HCT116 (cell line): ENCODE measurements around the gene RAMAC. TPM values are rescaled to one million over a fixed set of nuclear protein-coding genes. Genes with fewer than 3 reads are reported as not detected.
A peak's percentile ranks its signal among the peaks of the same experiment; 100 is the strongest.

Experiments
- ATAC-seq: fragments of 200-7000 bp; cut with Tn5 transposase; 2 replicates; pipeline ENCODE4 v1.9.1; 2020; ENCODE audit warnings: mild to moderate bottlenecking, moderate library complexity
- BruUV-seq: library from RNA; stranded (reverse); fragments of 400-500 nt; replicated peaks from 2 replicates; lab custom pipeline; 2021; lab: Mats Ljungman, UMichigan
- CTCF ChIA-PET: fragments of 300-600 bp; sonication (Branson Sonifier 250); formaldehyde crosslinking; loops from one replicate; lab custom pipeline; 2021; ENCODE audit warnings: antibody characterized with exemption; lab: Charles Lee
- POLR2A ChIA-PET: fragments of 300-600, 350-600 bp; sonication (Branson Sonifier 250); formaldehyde crosslinking; loops from one replicate; lab custom pipeline; 2021; ENCODE audit warnings: antibody characterized with exemption; lab: Charles Lee
- RAD21 ChIA-PET, 2 experiments: fragments of 300-600 bp; sonication (Branson Sonifier 250); formaldehyde crosslinking; loops; one replicate each; lab custom pipeline; 2023; ENCODE audit warnings: low total read pairs in 2 of 2; ENCODE audit not compliant: uncharacterized antibody in 2 of 2, unreplicated experiment in 2 of 2, low non-redundant PET in 1 of 2; lab: Charles Lee
- DNase-seq: peaks from one replicate; pipeline ENCODE4 v3.0.0-alpha.2; 2010; ENCODE audit warnings: low read depth, low spot score
- H2AFZ ChIP-seq: fragments of 200-600 bp; shearing (Covaris generic), sonication (generic); 2 replicates; pipeline ENCODE4 v1.6.1; 2017; ENCODE audit warnings: low read depth, mixed run types, mixed read lengths, antibody characterized with exemption, low read length; ENCODE audit not compliant: poor library complexity, severe bottlenecking
- H3K27ac ChIP-seq: 2 replicates; pipeline ENCODE4 v1.5.1; 2012; ENCODE audit warnings: low read depth, low read length
- H3K27me3 ChIP-seq: fragments of 200-600 bp; sonication (generic); 2 replicates; pipeline ENCODE4 v1.6.1; 2016; ENCODE audit warnings: mixed run types, low read length, mixed read lengths; ENCODE audit not compliant: insufficient read depth
- H3K36me3 ChIP-seq, 2 experiments: fragments of 200-500 bp in 1 of 2; fragments of 200-600 bp in 1 of 2; sonication (Bioruptor generic) in 1 of 2; sonication (generic) in 1 of 2; 2 replicates each; pipeline versions ENCODE4 v1.5.1 to v1.6.1; 2014 to 2016; ENCODE audit warnings: low read length in 2 of 2, inconsistent platforms in 1 of 2, mixed read lengths in 1 of 2, mixed run types in 1 of 2; ENCODE audit not compliant: insufficient read depth in 2 of 2, control insufficient read depth in 1 of 2
- H3K4me1 ChIP-seq, 2 experiments: fragments of 200-600 bp in 1 of 2; sonication (generic) in 1 of 2; 2 replicates each; pipeline versions ENCODE4 v1.5.1 to v1.6.1; 2012 to 2017; ENCODE audit warnings: low read length in 2 of 2, inconsistent platforms in 1 of 2, mild to moderate bottlenecking in 1 of 2, mixed read lengths in 1 of 2, mixed run types in 1 of 2, moderate library complexity in 1 of 2; ENCODE audit not compliant: insufficient read depth in 2 of 2, control insufficient read depth in 1 of 2
- H3K4me2 ChIP-seq: fragments of 200-600 bp; sonication (generic); 2 replicates; pipeline ENCODE4 v1.6.1; 2017; ENCODE audit warnings: mixed run types, low read length, mixed read lengths
- H3K4me3 ChIP-seq, 2 experiments: fragments of 200-600 bp in 1 of 2; sonication (generic) in 1 of 2; replicated peaks in 1 of 2; 2 replicates each; pipeline ENCODE4 v1.5.1; 2011 to 2016; ENCODE audit warnings: low read length in 2 of 2, control low read depth in 1 of 2, low read depth in 1 of 2, mild to moderate bottlenecking in 1 of 2, mixed read lengths in 1 of 2, mixed run types in 1 of 2
- H3K79me2 ChIP-seq: fragments of 200-600 bp; sonication (generic); 2 replicates; pipeline ENCODE4 v1.6.1; 2017; ENCODE audit warnings: mild to moderate bottlenecking, mixed run types, low read length, moderate library complexity, mixed read lengths; ENCODE audit not compliant: insufficient read depth
- H3K9ac ChIP-seq: fragments of 200-600 bp; sonication (generic); 2 replicates; pipeline ENCODE4 v1.6.1; 2016; ENCODE audit warnings: low read length, mixed read lengths
- H3K9me2 ChIP-seq: fragments of 200-600 bp; sonication (generic), shearing (Covaris generic); 2 replicates; pipeline ENCODE4 v1.6.1; 2017; ENCODE audit warnings: mixed run types, mild to moderate bottlenecking, moderate library complexity; ENCODE audit not compliant: insufficient read depth
- H3K9me3 ChIP-seq, 2 experiments: fragments of 200-500 bp in 1 of 2; fragments of 200-600 bp in 1 of 2; sonication (Bioruptor generic) in 1 of 2; sonication (generic) in 1 of 2; 2 replicates each; pipeline ENCODE4 v1.6.1; 2014 to 2017; ENCODE audit warnings: low read length in 2 of 2, mixed read lengths in 2 of 2, inconsistent platforms in 1 of 2, low read depth in 1 of 2, mild to moderate bottlenecking in 1 of 2, mixed run types in 1 of 2, moderate library complexity in 1 of 2; ENCODE audit not compliant: control insufficient read depth in 1 of 2, insufficient read depth in 1 of 2
- H4K20me1 ChIP-seq: fragments of 200-600 bp; sonication (generic), shearing (Covaris generic); 2 replicates; pipeline ENCODE4 v1.6.1; 2017; ENCODE audit warnings: mixed run types, mild to moderate bottlenecking, moderate library complexity; ENCODE audit not compliant: insufficient read depth
- ATF3 ChIP-seq: IDR thresholded peaks from 2 replicates; pipeline ENCODE4 v1.6.1; 2012
- CBX3 ChIP-seq: IDR thresholded peaks from 2 replicates; pipeline ENCODE4 v1.6.1; 2012; ENCODE audit warnings: low read depth
- CEBPB ChIP-seq: IDR thresholded peaks from 2 replicates; pipeline ENCODE4 v1.6.1; 2012; ENCODE audit warnings: low read depth
- CTCF ChIP-seq, 3 experiments: fragments of 200-600 bp in 1 of 3; sonication (generic) in 1 of 3; IDR thresholded peaks in 2 of 3; conservative IDR thresholded peaks in 1 of 3; 2 replicates each; pipeline ENCODE4 v1.5.1; 2012 to 2017; ENCODE audit warnings: low read depth in 2 of 3, low read length in 2 of 3, antibody characterized with exemption in 1 of 3, borderline replicate concordance in 1 of 3, control low read depth in 1 of 3, mild to moderate bottlenecking in 1 of 3, mixed read lengths in 1 of 3, mixed run types in 1 of 3, moderate library complexity in 1 of 3; ENCODE audit not compliant: insufficient read depth in 1 of 3
- EGR1 ChIP-seq: IDR thresholded peaks from 2 replicates; pipeline ENCODE4 v1.6.1; 2012; ENCODE audit warnings: low read depth
- ELF1 ChIP-seq: IDR thresholded peaks from 2 replicates; pipeline ENCODE4 v1.6.1; 2012; ENCODE audit warnings: low read depth, borderline replicate concordance
- EZH2 ChIP-seq: fragments of 200-600 bp; sonication (generic); IDR thresholded peaks from 2 replicates; pipeline ENCODE4 v1.6.1; 2017; ENCODE audit warnings: antibody characterized with exemption, mixed run types
- EZH2phosphoT487 ChIP-seq: fragments of 200-600 bp; IDR thresholded peaks from 2 replicates; pipeline ENCODE4 v1.6.1; 2018; ENCODE audit warnings: antibody characterized with exemption, borderline replicate concordance
- FOSL1 ChIP-seq: IDR thresholded peaks from 2 replicates; pipeline ENCODE4 v1.6.1; 2012; ENCODE audit warnings: low read depth
- JUND ChIP-seq: IDR thresholded peaks from 2 replicates; pipeline ENCODE4 v1.6.1; 2012
- POLR2A ChIP-seq: IDR thresholded peaks from 2 replicates; pipeline ENCODE4 v1.7.0; 2011; ENCODE audit warnings: borderline replicate concordance; ENCODE audit not compliant: insufficient read depth, insufficient read length; ENCODE audit errors: extremely low read depth
- RAD21 ChIP-seq: IDR thresholded peaks from 2 replicates; pipeline ENCODE4 v1.6.1; 2012; ENCODE audit warnings: low read depth, mild to moderate bottlenecking
- SIN3A ChIP-seq: IDR thresholded peaks from 2 replicates; pipeline ENCODE4 v1.6.1; 2012; ENCODE audit warnings: low read depth
- SP1 ChIP-seq: IDR thresholded peaks from 2 replicates; pipeline ENCODE4 v1.6.1; 2012; ENCODE audit warnings: low read depth
- SRF ChIP-seq: IDR thresholded peaks from 2 replicates; pipeline ENCODE4 v1.6.1; 2012; ENCODE audit warnings: low read depth
- TCF7L2 ChIP-seq: IDR thresholded peaks from 2 replicates; pipeline ENCODE4 v1.7.0; 2011; ENCODE audit warnings: borderline replicate concordance, inconsistent platforms; ENCODE audit not compliant: insufficient read depth, insufficient read length; ENCODE audit errors: extremely low read depth
- ZFX ChIP-seq: fragments of 450-650 bp; IDR thresholded peaks from 2 replicates; pipeline ENCODE4 v1.6.1; 2017
- ZNF274 ChIP-seq: fragments of 200-500 bp; sonication (Bioruptor generic); IDR thresholded peaks from 2 replicates; pipeline ENCODE4 v1.6.1; 2014; ENCODE audit warnings: mild to moderate bottlenecking, low read depth, low read length, inconsistent platforms
- intact Hi-C: fragments of 100-400 bp; cut with micrococcal nuclease; formaldehyde crosslinking; loops from 2 replicates; pipeline ENCODE4 v1.10.0; 2022
- total RNA-seq: library from RNA; stranded (reverse); gene quantifications from one replicate; pipeline ENCODE4 v1.2.1, GENCODE V29; 2021; ENCODE audit not compliant: unreplicated experiment
- TF ChIP-seq, protein P1 (sequence below): IDR thresholded peaks from 2 replicates; pipeline ENCODE4 v1.6.1; 2012; ENCODE audit warnings: low read depth
- TF ChIP-seq, protein P2 (sequence below): IDR thresholded peaks from 2 replicates; pipeline ENCODE4 v1.6.1; 2012

RAMAC gene
- total RNA-seq, 1 experiment from 2014 or later: 16.5 TPM

DNA sequence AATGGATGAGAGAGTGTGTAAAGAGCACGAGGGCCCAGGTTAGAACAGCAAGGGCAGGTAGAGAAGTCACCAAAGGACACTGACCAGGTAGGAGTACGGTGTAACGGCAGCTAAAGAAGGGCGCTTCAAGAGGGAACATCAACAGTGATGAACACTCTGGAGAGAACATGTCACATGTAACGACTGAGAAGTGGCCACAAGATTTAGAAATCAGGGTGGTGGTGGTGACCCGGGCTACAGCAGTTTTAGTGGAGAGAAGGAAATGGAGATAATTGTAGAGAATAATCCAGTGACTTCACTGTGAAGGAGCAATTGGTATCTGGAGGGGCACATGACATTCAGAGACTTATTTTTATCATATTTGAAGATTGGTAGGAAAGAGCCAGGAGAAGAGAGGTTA, 26.6 kb downstream of the RAMAC start:
- RAD21 ChIA-PET: no interaction called here
- peaks cover 13 to 16% of the 10 kb centered on the region in 2 experiments; a peak in 3 of 4 replicates for H3K36me3 ChIP-seq
- H3K4me2 ChIP-seq: peak overlapping the region; percentile 75
- no peaks in the 10 kb centered on the region for H3K9me3 ChIP-seq
- POLR2A ChIA-PET: no interaction called here
- H3K4me1 ChIP-seq: peaks cover 7 to 18% of the 10 kb centered on the region in 2 experiments; a peak in 3 of 4 replicates
- no peak overlapping the region for H2AFZ ChIP-seq
- TF ChIP-seq, protein P1, sequence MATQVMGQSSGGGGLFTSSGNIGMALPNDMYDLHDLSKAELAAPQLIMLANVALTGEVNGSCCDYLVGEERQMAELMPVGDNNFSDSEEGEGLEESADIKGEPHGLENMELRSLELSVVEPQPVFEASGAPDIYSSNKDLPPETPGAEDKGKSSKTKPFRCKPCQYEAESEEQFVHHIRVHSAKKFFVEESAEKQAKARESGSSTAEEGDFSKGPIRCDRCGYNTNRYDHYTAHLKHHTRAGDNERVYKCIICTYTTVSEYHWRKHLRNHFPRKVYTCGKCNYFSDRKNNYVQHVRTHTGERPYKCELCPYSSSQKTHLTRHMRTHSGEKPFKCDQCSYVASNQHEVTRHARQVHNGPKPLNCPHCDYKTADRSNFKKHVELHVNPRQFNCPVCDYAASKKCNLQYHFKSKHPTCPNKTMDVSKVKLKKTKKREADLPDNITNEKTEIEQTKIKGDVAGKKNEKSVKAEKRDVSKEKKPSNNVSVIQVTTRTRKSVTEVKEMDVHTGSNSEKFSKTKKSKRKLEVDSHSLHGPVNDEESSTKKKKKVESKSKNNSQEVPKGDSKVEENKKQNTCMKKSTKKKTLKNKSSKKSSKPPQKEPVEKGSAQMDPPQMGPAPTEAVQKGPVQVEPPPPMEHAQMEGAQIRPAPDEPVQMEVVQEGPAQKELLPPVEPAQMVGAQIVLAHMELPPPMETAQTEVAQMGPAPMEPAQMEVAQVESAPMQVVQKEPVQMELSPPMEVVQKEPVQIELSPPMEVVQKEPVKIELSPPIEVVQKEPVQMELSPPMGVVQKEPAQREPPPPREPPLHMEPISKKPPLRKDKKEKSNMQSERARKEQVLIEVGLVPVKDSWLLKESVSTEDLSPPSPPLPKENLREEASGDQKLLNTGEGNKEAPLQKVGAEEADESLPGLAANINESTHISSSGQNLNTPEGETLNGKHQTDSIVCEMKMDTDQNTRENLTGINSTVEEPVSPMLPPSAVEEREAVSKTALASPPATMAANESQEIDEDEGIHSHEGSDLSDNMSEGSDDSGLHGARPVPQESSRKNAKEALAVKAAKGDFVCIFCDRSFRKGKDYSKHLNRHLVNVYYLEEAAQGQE: no peak
- TF ChIP-seq EGR1 (no peak), SIN3A (no peak), CTCF (IDR thresholded peaks at IDR 0.05 in 2 of 3, conservative IDR thresholded peaks at IDR 0.05 in 1 of 3; ENCODE audit: borderline replicate concordance in 1 of 3, insufficient read depth in 1 of 3, low read depth in 2 of 3, low read length in 2 of 3) (no peak), TCF7L2 (no peak), ZFX (no peak), ELF1 (no peak), EZH2 (no peak), RAD21 (no peak), CEBPB (no peak), EZH2phosphoT487 (no peak), SRF (no peak), SP1 (no peak), JUND (no peak), POLR2A (no peak), ZNF274 (no peak), FOSL1 (no peak), CBX3 (no peak), ATF3 (no peak)
- TF ChIP-seq, protein P2, sequence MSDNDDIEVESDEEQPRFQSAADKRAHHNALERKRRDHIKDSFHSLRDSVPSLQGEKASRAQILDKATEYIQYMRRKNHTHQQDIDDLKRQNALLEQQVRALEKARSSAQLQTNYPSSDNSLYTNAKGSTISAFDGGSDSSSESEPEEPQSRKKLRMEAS: no peak
- H3K4me3 ChIP-seq: no peak overlapping the region
- no peak overlapping the region for H3K27ac ChIP-seq
- DNase-seq (no peak), ATAC-seq (no peak)
- intact Hi-C loops: loop anchor here (5.0 kb wide), 2 partner anchors 260 to 370 kb away; no protein-coding TSS in a partner anchor
- H3K79me2 ChIP-seq: peaks cover 29% of the 10 kb centered on the region
- 0 out of 2 replicates have a peak, but pooled peaks cover 3% of the 10 kb centered on the region for H4K20me1 ChIP-seq
- CTCF ChIA-PET: interaction anchor here (1.1 to 2.2 kb wide), 2 partner anchors 13 to 235 kb away, joined by 4 to 7 read pairs; no protein-coding TSS in a partner anchor
- no TSS peak for BruUV-seq
- no peaks in the 10 kb centered on the region for H3K27me3 ChIP-seq
- no peaks in the 10 kb centered on the region for H3K9me2 ChIP-seq
- no peak overlapping the region for H3K9ac ChIP-seq
